ENCODE results near the gene MAPK7. TPM values are rescaled to one million over a fixed set of nuclear protein-coding genes. Genes with fewer than 3 reads are reported as not detected.

The MAPK7 gene
- total and polyA plus RNA-seq, 10 of the 15 experiments (the other 5 are each of a cell fraction or from before 2014, with no cell fraction given): 0.37 to 13.5 (median 5.6) TPM

GRCh38 chr17:19342611-19343255 lies 35.6 kb upstream of the MAPK7 start:
- SMC1A ChIA-PET (ENCODE audit: uncharacterized antibody, unreplicated experiment): no interaction called here

More at GRCh38 chr17:19342611-19343255, 35.6 kb upstream of the MAPK7 start:
- H4K20me1 ChIP-seq (ENCODE audit: control insufficient read depth, insufficient read depth): no peaks in the 10 kb centered on the region
- ATAC-seq: no peak
- no peaks in the 10 kb centered on the region; a peak in 1 of 4 replicates for H3K27me3 ChIP-seq (replicated peaks in 1 of 2; ENCODE audit: control insufficient read depth in 2 of 2, insufficient read depth in 2 of 2, low read length in 1 of 2)
- no peak for FAIRE-seq
- TF ChIP-seq NKRF (conservative IDR thresholded peaks at IDR 0.05) (no peak), NFYB (IDR thresholded peaks at IDR 0.05; ENCODE audit: insufficient read depth, low read depth, low read length) (no peak), SMAD1 (IDR thresholded peaks at IDR 0.05; ENCODE audit: low read depth, partially characterized antibody) (no peak), RBBP5 (conservative IDR thresholded peaks at IDR 0.05) (no peak), HDAC6 (IDR thresholded peaks at IDR 0.05; ENCODE audit: unreplicated experiment) (no peak), SIX5 (IDR thresholded peaks at IDR 0.05; ENCODE audit: low read depth, low read length, severe bottlenecking) (no peak), ZNF217 (IDR thresholded peaks at IDR 0.05) (no peak)
- POLR2A ChIA-PET: interaction anchor here (0.6 kb wide), 1 partner anchor 9 kb away, joined by 7 read pairs; no protein-coding TSS in a partner anchor
- no peak for DNase-seq (ENCODE audit: low read depth, low spot score)
- no peaks in the 10 kb centered on the region for H3K9me3 ChIP-seq (replicated peaks; ENCODE audit: control insufficient read depth, insufficient read depth, low read length)
- in situ Hi-C loops (cut with MboI) (no loop called here), intact Hi-C loops (cut with micrococcal nuclease; ENCODE audit: unreplicated experiment) (no loop called here)
- no peaks in the 10 kb centered on the region for H3K4me1 ChIP-seq (ENCODE audit: control insufficient read depth, insufficient read depth, low read length)
- no peak overlapping the region for H3K4me3 ChIP-seq
- no peak overlapping the region for H2AFZ ChIP-seq (ENCODE audit: control insufficient read depth, low read depth, low read length)
- H3K9ac ChIP-seq (ENCODE audit: control insufficient read depth, insufficient read depth, low read length): no peak overlapping the region
- no peak overlapping the region for H3K4me2 ChIP-seq (ENCODE audit: control insufficient read depth, insufficient read depth)
- 51% methylated on average over 7 of the region's 7 CpGs for WGBS (ENCODE audit: insufficient coverage, insufficient replicate concordance, low lambda C conversion rate, missing lambda C conversion rate)
- CTCF ChIA-PET: no interaction called here
- H3K27ac ChIP-seq (ENCODE audit: control insufficient read depth, insufficient read depth): no peak overlapping the region
- BruUV-seq (replicated peaks): no TSS peak
- H3K36me3 ChIP-seq (ENCODE audit: control insufficient read depth in 2 of 2, insufficient read depth in 2 of 2, low read length in 1 of 2): no peaks in the 10 kb centered on the region
- RAD21 ChIA-PET (ENCODE audit: unreplicated experiment): no interaction called here
- no peaks in the 10 kb centered on the region for H3K79me2 ChIP-seq (ENCODE audit: control insufficient read depth, insufficient read depth, low read length)
